Neural cell (in vitro differentiated cells): Measurements from ENCODE around the gene PRRT1.
A peak's percentile ranks its signal among the peaks of the same experiment; 100 is the strongest.

ENCODE experiments used
- CTCF ChIP-seq: fragments of 450-650 bp; IDR thresholded peaks from 2 replicates; pipeline ENCODE4 v1.5.1; 2014; ENCODE audit warnings: antibody characterized with exemption, mild to moderate bottlenecking, moderate library complexity; ENCODE audit not compliant: poor library complexity, severe bottlenecking
- EZH2 ChIP-seq: fragments of 200-600, 300-800 bp; shearing (Covaris generic), sonication (generic); IDR thresholded peaks from 2 replicates; pipeline ENCODE4 v1.6.1; 2014; ENCODE audit warnings: antibody characterized with exemption, low read length, borderline replicate concordance, mild to moderate bottlenecking; ENCODE audit not compliant: insufficient read depth, poor library complexity, severe bottlenecking
- POLR2AphosphoS5 ChIP-seq: IDR thresholded peaks from 2 replicates; pipeline ENCODE4 v1.6.1; 2012
- RAD21 ChIP-seq: fragments of 450-650 bp; conservative IDR thresholded peaks from 2 replicates; pipeline ENCODE4 v1.6.1; 2014; ENCODE audit warnings: antibody characterized with exemption, mild to moderate bottlenecking, moderate library complexity

GRCh38 chr6:32190054-32190851, 38.5 kb upstream of the PRRT1 start, which contains the start of gene PBX2:
- no peak for TF ChIP-seq EZH2
- peak; percentile 86 for TF ChIP-seq POLR2AphosphoS5
- no peak for TF ChIP-seq CTCF
- no peak for TF ChIP-seq RAD21
